Sigmoid colon (tissue), 7 donors: ENCODE data around the gene GSE1. TPM values are rescaled to one million over a fixed set of nuclear protein-coding genes. Genes with fewer than 3 reads are reported as not detected.
A peak's percentile ranks its signal among the peaks of the same experiment; 100 is the strongest.

Experiments used
- DNase-seq: peaks from one replicate; pipeline ENCODE4 v3.0.0-alpha.2; 2019
- H3K27ac ChIP-seq, 4 donors: fragments of 200-600 bp; sonication (generic); one replicate each; pipeline ENCODE4 v1.5.1; 2016 to 2019; ENCODE audit warnings: mild to moderate bottlenecking in 1 of 4
- H3K27me3 ChIP-seq, 3 donors: fragments of 200-600 bp; sonication (generic); one replicate each; pipeline ENCODE4 v1.5.1; 2019; ENCODE audit warnings: mild to moderate bottlenecking in 1 of 3
- H3K36me3 ChIP-seq, 4 donors: fragments of 200-600 bp; sonication (generic); one replicate each; pipeline ENCODE4 v1.5.1; 2016 to 2019
- H3K4me1 ChIP-seq, 4 donors: fragments of 200-600 bp; sonication (generic); one replicate each; pipeline ENCODE4 v1.5.1; 2017 to 2019
- H3K4me3 ChIP-seq, 4 donors: fragments of 200-600 bp; sonication (generic); one replicate each; pipeline ENCODE4 v1.5.1; 2017 to 2019; ENCODE audit warnings: mild to moderate bottlenecking in 2 of 4, moderate library complexity in 1 of 4
- H3K9me3 ChIP-seq, 4 donors: fragments of 200-600 bp in 3 of 4; sonication (generic) in 3 of 4; one replicate each; pipeline versions ENCODE4 v1.5.1 to v1.6.1; 2013 to 2019
- CTCF ChIP-seq, 4 experiments: fragments of 450-650 bp in 3 of 4; fragments of 200-600 bp in 1 of 4; IDR thresholded peaks; one replicate each; pipeline ENCODE4 v1.5.1; 2016 to 2019; ENCODE audit warnings: antibody characterized with exemption in 4 of 4, mild to moderate bottlenecking in 3 of 4, moderate library complexity in 2 of 4
- EP300 ChIP-seq, 4 donors: sonication (generic); formaldehyde crosslinking; IDR thresholded peaks; one replicate each; pipeline ENCODE4 v1.6.1; 2017; ENCODE audit warnings: antibody characterized with exemption in 4 of 4
- POLR2A ChIP-seq, 2 donors: fragments of 450-650 bp; IDR thresholded peaks; one replicate each; pipeline ENCODE4 v1.6.1; 2016; ENCODE audit warnings: antibody characterized with exemption in 2 of 2, mild to moderate bottlenecking in 2 of 2, moderate library complexity in 2 of 2
- POLR2AphosphoS5 ChIP-seq, 4 donors: sonication (generic); formaldehyde crosslinking; IDR thresholded peaks; one replicate each; pipeline ENCODE4 v1.6.1; 2017; ENCODE audit warnings: antibody characterized with exemption in 4 of 4
- WGBS, 2 donors: extraction: QIAGEN DNeasy Blood & Tissue Kit; methylation state at CpG; one replicate each; pipeline ENCODE4 v1.1.7; 2013; 5-methylcytosine and 5-hydroxymethylcytosine counted together
- intact Hi-C: fragments of 100-400 bp; cut with DNase I; formaldehyde crosslinking; loops from one replicate; pipeline ENCODE4 v1.15.1; 2023
- polyA plus RNA-seq, 3 donors: library from polyadenylated mRNA; stranded (reverse); fragments of 200-250 nt; gene quantifications; one replicate each; pipeline ENCODE4 v1.2.3, GENCODE V29; 2013
- total RNA-seq, 4 donors: library from RNA; depleted of rRNA; stranded (reverse); fragments of >200 nt; gene quantifications; one replicate each; pipeline ENCODE4 v1.1.0, GENCODE V29; 2016
- donor health status: healthy with polysubstance abuse.
- donor health status: Bipolar disorder and iron deficiency.
- donor health status: healthy.

Gene GSE1
- total and polyA plus RNA-seq, 7 donors = 12.0 to 76.7 (median 42.5) TPM

GRCh38 chr16:85615014-85615851, 2.1 kb downstream of the GSE1 start:
- 13 to 46% methylated on average over 39 of the region's 39 CpGs for whole genome bisulfite sequencing, 2 donors
- Histone ChIP-seq H3K9me3 (no peaks in the 10 kb centered on the region), H3K4me1 (peaks cover 0 to 76% (median 62%) of the 10 kb centered on the region in 4 donors), H3K36me3 (no peaks in the 10 kb centered on the region), H3K27ac (peak overlapping the region; percentile 93 to 97 (median 95)), H3K4me3 (no peak overlapping the region), H3K27me3 (no peaks in the 10 kb centered on the region)
- no peak for DNase-seq
- no peak for TF ChIP-seq POLR2A (IDR thresholded peaks at IDR 0.05)
- TF ChIP-seq EP300 (IDR thresholded peaks at IDR 0.05) = no peak
- no peak for TF ChIP-seq CTCF (IDR thresholded peaks at IDR 0.05)
- no peak for TF ChIP-seq POLR2AphosphoS5 (IDR thresholded peaks at IDR 0.05)
- intact Hi-C loops = loop anchor here (10.0 kb wide), 1 partner anchor 310 kb away; no protein-coding TSS in a partner anchor

- peaks cover 0 to 68% (median 54%) of the 10 kb centered on the region in 4 donors for H3K4me1 ChIP-seq
- H3K4me3 ChIP-seq = peak overlapping the region in 2 of 4 donors; percentile 15 to 19
- no peaks in the 10 kb centered on the region for H3K36me3 ChIP-seq
- intact Hi-C loops = loop anchor here (10.0 kb wide), 1 partner anchor 311 kb away; no protein-coding TSS in a partner anchor
- TF ChIP-seq POLR2A (IDR thresholded peaks at IDR 0.05) (no peak), EP300 (IDR thresholded peaks at IDR 0.05) (no peak), POLR2AphosphoS5 (IDR thresholded peaks at IDR 0.05) (peak in 1 of 4 donors; percentile 23), CTCF (IDR thresholded peaks at IDR 0.05) (peak; percentile 80 to 95 (median 86))
- no peaks in the 10 kb centered on the region for H3K27me3 ChIP-seq
- 26 to 49% methylated on average over 21 of the region's 21 CpGs for WGBS, 2 donors
- no peaks in the 10 kb centered on the region for H3K9me3 ChIP-seq
- H3K27ac ChIP-seq = peak overlapping the region; percentile 93 to 97 (median 95)
- DNase-seq = peak; percentile 91
These were observed 2.9 kb downstream of the GSE1 start for GRCh38 chr16:85615852-85616606.

- peak overlapping the region; percentile 93 to 97 (median 95) for H3K27ac ChIP-seq
- WGBS, 2 donors = 41 to 64% methylated on average over 28 of the region's 28 CpGs
- no peak for DNase-seq
- peaks cover 0 to 62% (median 52%) of the 10 kb centered on the region in 4 donors for H3K4me1 ChIP-seq
- no peaks in the 10 kb centered on the region for H3K9me3 ChIP-seq
- intact Hi-C loops = loop anchor here (10.0 kb wide), 1 partner anchor 312 kb away; no protein-coding TSS in a partner anchor
- H3K4me3 ChIP-seq = peak overlapping the region in 2 of 4 donors; percentile 15 to 19
- no peaks in the 10 kb centered on the region for H3K27me3 ChIP-seq
- H3K36me3 ChIP-seq = no peaks in the 10 kb centered on the region
- peak in 2 of 4 donors; percentile 17 to 38 for TF ChIP-seq POLR2AphosphoS5 (IDR thresholded peaks at IDR 0.05)
- no peak for TF ChIP-seq EP300 (IDR thresholded peaks at IDR 0.05)
These were observed 3.6 kb downstream of the GSE1 start for GRCh38 chr16:85616607-85617321.

- no peaks in the 10 kb centered on the region for H3K36me3 ChIP-seq
- DNase-seq = no peak
- TF ChIP-seq CTCF (IDR thresholded peaks at IDR 0.05) (no peak), EP300 (IDR thresholded peaks at IDR 0.05) (no peak), POLR2AphosphoS5 (IDR thresholded peaks at IDR 0.05) (no peak), POLR2A (IDR thresholded peaks at IDR 0.05) (no peak)
- no peaks in the 10 kb centered on the region for H3K27me3 ChIP-seq
- no peaks in the 10 kb centered on the region for H3K9me3 ChIP-seq
- no peak overlapping the region for H3K4me3 ChIP-seq
- H3K27ac ChIP-seq = no peak overlapping the region
- 53 to 76% methylated on average over 7 of the region's 7 CpGs for WGBS, 2 donors
- peaks cover 0 to 53% (median 42%) of the 10 kb centered on the region in 4 donors for H3K4me1 ChIP-seq
- intact Hi-C loops = loop anchor here (10.0 kb wide), 1 partner anchor 313 kb away; no protein-coding TSS in a partner anchor
These were observed 4.8 kb downstream of the GSE1 start for GRCh38 chr16:85617948-85618347.
